SW480 (cell line): Measurements from ENCODE around the gene MICAL2.
"Not testable (repeated sequence)": the region's sequence is repeated elsewhere in the genome, so short reads cannot be mapped to it uniquely, and the experiment has no call there.

Experiments
- DNase-seq: peaks from one replicate; pipeline ENCODE4 v3.0.0-alpha.2; 2016; ENCODE audit warnings: low spot score

Gene MICAL2

DNA sequence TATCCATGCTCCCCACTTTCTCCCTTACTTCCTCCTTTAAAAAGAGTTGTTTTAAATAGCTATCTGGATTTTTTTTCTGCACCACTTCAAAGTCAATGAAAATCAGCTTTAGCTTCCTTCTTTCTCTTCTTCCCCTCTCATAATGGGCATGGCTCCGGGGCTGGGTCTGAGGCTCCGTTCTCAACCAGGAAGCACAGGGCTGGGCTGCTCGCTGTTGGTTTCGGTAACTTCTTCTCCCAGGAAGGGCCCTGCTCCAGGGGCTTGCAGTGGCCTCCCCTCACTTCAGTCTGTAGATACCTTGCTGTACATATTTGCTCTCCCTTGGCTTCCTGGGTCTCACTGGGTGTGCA lies 23.8 kb downstream of the MICAL2 start:
- DNase-seq: no peak

DNA sequence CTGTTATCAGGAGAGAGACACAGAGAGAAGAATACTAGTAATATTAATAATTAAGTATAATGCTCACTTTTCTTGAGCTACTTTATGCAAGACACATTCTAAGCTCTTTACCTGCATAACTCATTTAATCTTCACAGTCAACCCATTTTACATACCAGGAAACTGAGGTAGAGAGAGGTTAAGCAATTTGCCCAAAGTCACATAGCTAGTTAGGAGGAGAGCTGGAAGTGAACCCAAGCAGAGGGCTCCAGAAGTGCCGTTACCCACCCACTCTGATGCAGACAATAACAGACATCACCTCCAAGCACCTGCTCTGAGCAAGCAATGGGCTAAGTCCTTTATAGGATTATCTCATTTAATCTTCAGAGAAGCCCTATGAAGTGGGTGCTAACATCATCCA lies 24.8 kb downstream of the MICAL2 start:
- no peak for DNase-seq

DNA sequence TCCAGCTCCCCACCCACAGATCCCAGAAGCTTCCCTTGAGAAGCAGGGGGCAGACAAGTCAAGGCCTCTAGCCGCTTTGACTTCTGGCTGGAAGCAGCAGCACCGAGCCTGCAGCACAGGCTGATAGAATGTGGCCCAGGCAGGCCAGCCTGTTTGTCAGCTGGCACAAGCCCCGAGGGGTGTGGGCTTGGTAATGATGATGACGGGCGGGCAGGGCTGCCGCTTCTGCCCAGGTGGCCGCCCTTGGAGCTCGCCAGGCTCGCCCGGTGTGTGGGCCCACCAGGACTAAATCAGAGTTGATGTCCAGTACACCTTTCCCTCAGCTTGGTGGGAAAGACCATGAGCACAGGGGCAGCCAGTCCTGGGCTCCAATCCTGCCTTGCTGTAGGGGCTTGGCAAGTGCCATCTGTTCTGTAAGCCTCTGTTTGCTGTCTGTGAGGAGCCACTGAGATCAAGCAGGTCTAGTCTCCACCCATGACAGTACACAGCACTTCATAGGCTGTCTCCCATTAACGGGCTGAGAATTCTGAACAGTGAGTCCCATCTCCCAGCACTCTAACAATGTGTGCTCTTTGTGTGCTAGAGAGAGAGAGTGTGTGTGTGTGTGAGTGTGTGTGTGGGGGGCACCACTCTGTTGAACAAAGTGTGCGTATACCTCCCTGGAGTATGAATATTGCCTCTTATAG lies 26.8 kb downstream of the MICAL2 start:
- no peak for DNase-seq

DNA sequence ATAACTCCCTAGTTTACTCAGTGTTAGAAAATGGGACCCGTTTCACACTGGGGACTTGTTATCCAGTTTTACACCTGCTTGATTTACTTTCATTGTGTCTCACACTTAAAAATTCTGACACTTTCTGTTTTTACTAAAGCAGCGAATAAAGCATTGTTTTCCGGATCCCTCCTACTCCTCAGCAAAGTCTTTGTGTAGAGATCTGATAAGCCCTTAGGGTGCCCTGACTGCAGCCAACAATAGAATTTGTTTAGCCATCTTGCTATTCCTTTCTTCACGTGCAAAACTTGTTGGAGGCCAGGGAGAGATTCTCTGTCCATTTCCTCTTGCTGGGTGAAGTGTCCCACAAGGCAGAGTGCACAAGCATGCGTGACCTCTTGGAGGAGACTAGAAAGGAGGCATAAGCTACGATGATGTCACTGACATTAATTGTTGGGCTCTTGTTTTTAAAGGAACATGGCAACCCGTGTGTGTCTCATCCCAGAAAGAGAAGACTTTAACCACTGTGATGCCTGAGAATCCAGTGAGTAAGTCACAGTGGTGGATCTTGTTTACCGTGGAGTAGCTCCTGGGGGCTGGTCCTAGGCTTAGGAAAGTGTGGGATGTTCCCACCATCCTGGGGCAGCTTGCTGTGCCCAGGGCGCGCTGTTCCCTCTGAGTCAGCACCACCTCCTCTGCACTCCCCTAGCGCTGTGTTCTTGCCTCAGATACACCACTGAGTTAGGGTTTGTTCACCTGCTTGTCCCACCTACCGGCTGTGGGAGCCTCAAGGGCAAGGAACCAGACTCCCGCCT lies 27.7 kb downstream of the MICAL2 start:
- DNase-seq: no peak

DNA sequence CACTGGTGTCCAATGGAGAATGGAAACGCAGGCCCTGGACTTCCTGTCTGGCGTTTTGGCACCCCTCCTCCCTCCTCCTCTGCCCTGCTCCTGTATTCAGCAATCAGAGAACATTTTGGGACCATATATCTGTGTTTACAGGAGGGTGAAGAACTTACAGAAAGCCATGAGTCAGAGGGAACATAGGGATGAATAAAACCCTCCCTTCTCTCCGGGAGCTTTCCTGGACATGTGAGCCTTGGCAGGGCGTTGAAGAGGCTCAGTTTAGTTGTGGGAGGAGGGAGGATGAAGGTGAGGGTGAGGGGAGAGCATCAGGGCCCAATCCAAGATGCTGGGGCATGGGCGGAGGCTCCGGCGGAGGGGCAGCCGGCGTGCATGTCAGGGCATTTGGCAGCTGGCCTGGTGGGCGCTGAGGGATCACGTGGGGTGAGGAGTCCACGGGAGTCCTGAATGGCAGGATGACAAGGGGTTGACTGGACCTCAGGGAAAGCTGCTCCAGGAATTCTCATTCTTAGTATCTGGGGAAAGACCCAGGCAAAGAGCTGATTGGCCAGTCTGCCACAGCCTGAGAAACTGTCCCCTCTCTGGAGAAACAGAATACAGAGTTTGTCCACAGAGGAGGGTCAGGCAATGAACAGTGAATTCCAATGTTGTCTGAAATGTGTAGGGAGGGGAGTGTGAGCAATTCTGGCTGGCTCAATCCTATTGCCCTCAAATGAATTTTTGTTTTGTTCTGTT lies 28.9 kb downstream of the MICAL2 start:
- DNase-seq: no peak

DNA sequence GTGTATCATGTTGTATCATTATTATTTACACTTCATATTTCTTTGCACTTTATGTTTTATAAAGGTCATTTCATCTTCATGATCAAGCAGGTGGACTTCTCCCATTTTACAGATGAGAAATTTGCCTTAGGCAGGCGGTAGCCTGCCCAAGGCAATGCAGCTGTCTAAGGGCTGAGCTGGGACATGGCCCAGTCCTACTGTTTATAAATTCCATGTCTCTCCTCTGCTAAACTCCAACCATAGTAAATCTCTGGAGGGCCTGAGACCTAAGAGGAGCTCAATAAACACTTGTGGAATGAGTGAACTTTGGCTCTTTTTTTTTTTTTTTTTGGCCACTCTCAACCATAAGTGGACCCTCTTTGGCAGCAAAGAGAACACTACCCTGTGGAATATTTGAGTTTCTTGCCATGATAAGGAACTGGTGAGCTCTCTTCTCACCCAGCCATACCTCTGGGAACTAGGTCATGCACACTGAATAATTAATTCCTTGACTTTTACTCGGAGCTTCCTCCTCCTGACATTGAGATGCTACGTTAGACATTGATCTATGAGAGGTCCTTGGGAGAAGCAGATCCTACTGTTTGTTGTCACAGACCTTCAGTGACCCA lies 29.9 kb downstream of the MICAL2 start:
- no peak for DNase-seq

DNA sequence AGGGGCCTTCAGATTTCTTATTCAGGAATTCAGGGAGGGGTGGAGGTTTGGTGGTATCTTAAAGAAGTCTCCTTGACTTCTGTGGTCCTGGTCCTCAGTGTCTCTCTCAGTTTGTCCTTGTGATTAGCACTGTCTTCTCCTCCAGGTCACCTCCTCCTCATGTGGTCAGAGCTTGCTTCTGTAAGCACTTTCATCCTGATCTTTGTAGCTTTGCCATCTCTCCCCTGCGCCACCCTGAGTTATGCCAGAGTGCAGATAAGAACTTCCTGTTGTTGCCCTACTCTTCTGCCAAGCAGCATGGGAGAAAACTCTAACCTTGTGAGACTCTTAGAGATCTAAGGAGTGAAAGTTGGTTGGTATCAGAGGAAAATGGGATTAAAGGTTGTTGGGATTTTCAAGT lies 30.9 kb downstream of the MICAL2 start:
- DNase-seq: no peak

DNA sequence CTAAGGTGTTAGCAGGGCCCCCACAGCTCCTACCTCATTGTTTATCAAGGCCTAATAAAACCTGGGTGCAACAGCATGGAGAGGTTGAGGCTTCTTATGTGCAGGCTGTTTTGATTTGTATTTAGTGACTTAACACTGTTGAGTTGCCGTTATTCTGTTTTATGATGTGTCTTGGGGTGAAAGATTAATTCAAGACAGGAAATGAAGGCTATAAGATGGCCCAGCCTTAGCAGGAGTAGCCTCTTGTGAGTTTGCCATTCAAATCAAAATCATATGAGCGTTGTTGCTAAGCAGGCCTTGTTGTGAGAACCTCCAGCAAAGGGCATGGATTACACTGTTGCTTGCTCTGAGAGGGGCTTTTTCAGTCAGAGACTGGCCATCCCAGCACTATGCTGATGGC lies 31.8 kb downstream of the MICAL2 start:
- no peak for DNase-seq

DNA sequence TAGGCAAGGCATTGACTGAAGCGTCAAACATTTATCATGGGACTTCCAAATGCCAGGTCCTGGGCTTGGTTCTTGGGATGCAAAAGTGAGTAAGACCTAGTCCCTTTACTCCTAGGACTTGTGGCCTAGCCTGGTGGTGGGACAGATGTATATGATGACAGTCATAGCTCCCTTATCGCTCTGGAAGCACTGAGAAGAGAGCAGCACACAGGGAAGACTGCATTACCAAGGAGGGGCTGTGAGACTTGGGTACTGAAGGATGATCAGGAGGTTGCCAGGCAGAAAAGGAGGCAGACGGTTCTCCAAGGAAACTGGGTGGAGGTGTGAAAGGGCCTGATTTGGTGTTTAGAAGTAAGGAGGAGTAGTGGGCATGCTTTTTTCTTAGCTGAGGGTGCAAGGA lies 32.5 kb downstream of the MICAL2 start:
- no peak for DNase-seq

DNA sequence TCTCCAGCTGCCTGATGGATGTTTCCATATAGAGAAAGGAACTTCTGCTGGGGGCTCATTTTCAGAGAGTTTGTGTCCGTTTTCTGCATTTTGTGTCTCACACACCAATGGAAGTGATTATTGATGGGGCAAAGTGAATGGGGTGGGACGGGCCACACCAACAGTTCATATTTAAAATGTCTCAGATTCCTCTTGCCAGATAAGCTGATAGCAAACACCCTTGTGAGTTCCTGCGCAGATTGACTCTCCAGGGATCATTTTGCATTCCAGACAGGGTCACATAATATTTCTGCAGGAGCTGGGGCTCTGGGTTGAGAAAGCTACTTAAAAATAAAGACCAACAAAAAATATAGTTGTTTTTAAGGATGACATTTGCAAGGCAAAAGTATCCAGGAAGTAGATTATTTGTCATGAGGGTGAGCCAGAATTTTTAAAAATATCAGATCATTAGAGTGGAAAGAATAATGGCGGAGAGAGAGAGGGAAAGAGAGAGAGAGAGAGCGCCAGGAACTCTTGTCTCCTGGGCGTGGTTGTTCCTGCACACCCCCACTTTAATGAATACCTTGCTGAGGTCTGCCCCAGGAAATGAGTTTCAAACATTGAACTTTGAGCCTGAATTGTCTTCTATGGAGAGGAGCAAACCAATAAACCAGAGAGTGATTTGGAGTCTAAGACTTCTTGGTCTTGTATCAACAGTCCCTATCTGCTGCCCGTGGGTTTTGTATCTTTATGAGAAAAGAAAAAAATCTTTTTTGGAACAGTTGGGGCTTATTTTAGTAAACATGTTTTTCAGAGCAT lies 33.3 kb downstream of the MICAL2 start:
- DNase-seq: peak; percentile 62

DNA sequence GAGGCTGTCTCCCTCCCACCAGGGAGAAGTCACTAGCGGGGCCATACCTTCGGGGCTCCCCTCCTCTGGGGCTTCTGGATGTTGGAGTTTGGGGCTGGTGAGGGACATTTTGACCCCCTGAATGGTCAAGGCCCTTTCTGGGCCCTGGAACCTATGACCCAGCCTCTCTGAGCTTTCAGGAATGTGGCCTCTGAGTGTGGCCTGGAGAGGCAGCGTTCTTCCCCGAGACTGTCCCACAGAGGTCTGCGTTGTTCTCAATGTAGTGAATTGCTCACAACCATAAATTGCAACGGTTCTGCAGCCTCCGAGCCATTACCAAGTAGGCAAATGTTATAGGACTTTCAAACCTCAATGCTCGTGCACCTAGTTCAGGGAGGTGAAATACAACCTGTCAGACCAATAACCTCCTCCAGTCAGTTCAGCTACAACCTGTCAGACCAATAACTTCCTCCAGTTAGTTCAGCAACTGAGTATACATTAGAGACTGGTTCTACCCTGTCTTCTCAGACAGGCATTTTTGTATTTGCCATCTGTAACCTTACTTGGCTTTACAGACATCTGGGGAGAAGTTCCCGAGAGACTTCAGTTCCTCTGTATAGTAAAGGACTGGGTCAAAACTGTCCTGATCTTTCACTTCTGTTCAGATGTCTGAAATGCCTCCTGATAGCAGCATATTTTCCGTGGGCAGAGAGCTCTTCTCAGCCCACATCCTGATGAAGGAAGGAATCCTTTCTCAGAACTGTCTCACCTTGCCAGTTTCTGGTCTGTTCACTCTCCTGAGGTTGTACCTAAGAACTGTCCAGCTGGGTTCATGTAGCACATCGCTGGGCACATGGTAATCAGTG lies 34.2 kb downstream of the MICAL2 start:
- no peak for DNase-seq

DNA sequence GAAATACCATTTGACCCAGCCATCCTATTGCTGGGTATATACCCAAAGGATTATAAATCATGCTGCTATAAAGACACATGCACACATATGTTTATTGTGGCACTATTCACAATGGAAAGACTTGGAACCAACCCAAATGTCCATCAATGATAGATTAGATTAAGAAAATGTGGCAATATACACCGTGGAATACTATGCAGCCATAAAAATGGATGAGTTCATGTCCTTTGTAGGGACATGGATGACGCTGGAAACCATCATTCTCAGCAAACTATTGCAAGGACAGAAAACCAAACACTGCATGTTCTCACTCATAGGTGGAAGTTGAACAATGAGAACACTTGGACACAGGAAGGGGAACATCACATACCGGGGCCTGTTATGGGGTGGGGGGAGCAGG lies 36.3 kb downstream of the MICAL2 start:
- not testable (repeated sequence) for DNase-seq

DNA sequence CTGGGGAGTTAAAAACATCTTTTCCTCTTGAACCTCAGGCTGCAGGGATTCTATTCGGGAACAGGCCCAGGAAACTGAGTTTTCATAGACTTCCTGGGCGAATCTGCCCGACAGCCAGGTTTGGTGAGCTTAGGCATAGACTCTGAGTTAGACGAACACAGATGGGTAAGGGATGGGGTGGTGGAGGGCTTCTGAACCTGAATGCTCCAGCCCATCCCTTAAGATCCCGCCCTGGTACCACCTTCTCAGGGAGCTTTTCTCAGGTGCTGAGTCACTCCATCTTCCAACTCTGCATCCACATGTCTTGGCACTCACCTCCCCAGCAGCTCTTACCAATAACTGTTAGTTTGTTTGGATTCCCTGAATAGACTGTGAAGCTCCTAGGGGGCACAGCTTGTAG lies 37.4 kb downstream of the MICAL2 start:
- no peak for DNase-seq

DNA sequence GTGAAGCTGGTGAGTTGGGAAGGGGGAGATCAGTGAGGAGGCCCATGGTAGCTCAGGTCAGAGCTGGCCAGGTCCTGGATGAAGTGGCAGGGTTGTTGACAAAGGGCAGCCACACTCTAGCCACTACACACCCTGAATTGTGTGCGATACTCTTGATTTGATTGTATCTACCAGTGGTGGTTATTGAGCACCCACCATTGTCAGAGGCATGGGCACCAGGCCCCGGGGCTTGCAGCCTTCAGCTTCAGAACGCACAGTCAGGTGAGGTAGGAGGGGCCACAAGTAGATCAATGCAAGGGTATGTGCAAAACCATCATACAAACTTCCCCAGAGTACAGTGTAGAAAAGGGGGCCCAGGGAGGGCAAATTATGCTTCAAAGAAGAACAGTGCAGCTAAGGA lies 38.1 kb downstream of the MICAL2 start:
- no peak for DNase-seq

DNA sequence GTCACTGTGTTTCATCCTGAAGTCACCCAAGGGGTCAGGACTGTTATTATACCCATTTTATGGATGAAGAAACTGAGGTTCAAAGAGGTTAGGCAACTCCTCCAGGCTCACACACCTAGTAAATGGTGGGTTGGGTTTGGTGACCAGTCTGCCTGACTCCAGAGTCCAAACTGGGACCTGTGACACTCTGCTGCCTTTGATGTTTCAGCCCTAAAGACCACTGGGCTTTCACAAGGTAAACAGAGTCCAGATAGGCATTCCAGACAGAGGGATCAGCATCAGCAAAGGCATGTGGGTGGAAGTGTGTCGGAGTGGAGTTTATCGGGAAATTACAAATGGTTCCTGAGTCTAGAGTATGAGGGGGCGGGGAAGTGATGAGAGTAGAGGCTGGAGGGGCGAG lies 38.5 kb downstream of the MICAL2 start:
- no peak for DNase-seq

DNA sequence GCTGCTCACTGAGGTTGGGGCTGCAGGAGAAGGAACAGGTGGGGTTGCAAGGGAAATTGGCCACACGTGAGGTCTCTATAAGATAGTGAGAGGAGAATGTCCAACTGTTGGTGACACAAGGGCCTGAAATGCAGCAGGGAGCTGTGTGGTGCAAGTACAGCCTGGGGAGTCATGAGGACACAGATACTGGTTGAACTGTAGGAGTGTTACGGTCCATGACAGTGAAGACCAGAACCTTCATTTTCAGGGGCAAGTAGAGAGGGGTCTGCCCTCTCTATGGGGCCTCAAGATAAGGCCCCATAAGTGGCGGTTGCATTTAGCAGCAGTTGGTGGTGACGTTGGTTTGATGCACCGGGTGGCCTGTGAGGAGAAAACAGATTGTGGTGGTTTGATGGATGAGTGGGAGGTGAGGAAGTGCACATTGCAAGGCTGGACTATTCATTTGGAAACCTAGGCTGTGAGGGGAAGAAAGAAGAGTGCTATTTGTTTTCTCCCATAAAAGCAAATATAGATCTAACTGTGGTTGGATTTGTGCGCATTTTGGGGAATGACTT lies 39.4 kb downstream of the MICAL2 start:
- no peak for DNase-seq

DNA sequence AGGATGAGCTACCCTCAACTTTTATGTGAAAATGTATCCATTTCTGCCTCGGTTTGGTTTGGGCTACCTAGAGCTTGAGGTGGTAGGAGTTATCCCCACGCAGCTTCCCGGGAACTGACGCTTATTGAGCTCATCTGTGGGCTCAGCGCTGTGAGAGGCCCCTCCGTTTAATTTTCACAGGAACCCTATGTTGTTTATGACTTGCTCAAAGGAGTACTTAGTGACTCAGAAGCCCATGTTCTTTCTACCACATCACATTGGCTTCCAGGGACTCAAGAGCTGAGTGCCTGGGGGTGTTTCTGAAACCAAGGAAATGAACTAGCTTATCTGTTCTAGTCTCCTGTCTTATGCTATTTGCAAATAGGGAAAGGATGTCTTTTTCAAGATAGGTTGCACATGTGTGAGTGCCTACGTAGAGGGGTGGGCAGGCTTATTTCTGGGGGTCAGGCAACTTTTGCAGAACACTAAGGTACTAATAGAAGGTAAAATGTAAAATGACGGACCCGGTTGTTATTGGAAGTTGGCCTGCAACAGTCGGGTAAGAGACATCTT lies 40.5 kb downstream of the MICAL2 start:
- DNase-seq: no peak

DNA sequence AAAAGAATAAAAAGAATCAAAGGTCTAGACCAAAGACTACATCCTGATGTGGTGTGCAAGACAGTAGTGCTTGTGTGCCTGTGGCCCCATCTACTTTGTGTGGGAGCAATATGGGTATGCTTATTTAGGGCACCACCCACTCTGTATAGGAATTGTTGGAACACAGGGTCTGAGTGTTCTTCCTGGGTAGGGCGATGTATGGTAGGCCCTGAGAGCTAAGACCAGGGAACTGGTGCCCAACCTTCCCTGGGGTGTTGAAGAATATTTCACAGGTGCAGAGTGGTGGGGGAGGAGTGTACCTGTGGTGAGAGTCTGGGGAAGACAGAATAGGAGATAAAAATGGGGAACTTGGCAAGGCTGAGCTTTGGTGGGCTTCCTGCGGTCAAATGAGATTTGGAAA lies 41.9 kb downstream of the MICAL2 start:
- no peak for DNase-seq

DNA sequence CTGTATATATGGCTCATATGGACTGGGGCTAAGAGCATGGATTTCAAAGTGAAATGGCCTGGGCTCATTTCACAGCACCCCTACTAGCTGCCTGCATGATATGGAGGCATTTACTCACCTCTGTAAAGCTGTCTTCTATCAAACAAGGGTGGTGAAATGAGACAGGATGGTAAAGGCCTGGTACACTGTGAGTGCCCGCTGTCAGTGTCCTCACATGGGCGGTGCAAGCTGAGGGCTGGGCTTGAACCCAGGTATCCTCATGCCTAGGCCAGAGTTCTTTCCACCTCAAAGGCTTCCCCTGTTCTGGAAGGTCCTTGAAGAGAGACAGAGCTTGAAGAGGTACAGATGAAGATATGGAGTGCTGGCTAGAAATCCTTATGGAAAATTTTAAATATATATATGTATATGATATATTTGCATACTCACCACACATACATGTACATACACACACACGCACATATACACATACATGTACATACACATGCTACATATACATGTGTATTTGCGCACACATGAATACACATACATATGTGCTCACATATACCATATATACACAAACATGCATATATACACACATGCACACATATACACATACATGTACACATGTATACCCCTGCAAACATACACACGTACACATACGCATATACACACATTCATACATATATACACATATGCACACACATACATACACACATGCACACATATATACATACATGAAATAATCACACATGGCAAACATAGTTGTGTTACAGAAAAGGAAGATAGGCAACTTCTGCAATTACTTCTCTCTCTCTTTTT lies 44.7 kb downstream of the MICAL2 start:
- DNase-seq: no peak

DNA sequence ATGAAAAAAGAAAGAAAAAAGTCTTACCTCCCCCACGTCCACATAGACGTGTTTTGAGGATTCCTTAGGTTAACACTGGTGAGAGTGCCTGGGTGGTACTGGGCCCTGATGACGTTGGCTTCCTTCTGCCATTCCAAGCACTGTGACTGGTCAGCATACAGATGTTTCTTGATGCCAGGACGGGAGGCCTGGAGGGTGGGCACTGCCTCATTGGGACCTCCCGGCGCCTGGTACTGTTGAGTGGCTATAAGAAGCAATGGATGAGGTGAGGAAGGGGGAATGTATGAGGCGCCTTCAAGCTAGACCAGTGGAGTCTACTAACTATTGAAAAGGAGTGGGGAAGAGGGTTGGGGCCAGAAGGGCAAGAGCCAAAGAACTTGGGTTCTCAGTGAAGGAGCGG lies 45.3 kb downstream of the MICAL2 start:
- no peak for DNase-seq
